C1 segment of cervical spinal cord (tissue), 14 donors: ENCODE results near the gene WFDC11.
"Not testable (repeated sequence)": the region's sequence is repeated elsewhere in the genome, so short reads cannot be mapped to it uniquely, and the experiment has no call there.

Source experiments
- DNase-seq, 14 donors: peaks; one replicate each; lab custom pipeline; 2025; lab: John Stamatoyannopoulos, UW

Gene WFDC11

GRCh38 chr20:45670139-45670538 lies at the start of gene WFDC11:
WFDC11 (minus strand) TSS chr20:45670239; CDS start chr20:45650600, 19,639 bp downstream.
- DNase-seq: no peak

- DNase-seq: not testable (repeated sequence)
These were observed 46.2 kb upstream of the WFDC11 start for GRCh38 chr20:45716141-45716688.

GRCh38 chr20:45704969-45705637 lies 35.1 kb upstream of the WFDC11 start, which contains the start of gene WFDC10B:
WFDC10B (minus strand) TSS chr20:45705019; CDS start chr20:45685992, 19,027 bp downstream.
- no peak for DNase-seq

- DNase-seq: no peak
These were observed 31.8 kb upstream of the WFDC11 start, which contains the start of gene WFDC13 for GRCh38 chr20:45701873-45702272. WFDC13 (plus strand) TSS chr20:45702038; CDS start chr20:45702124, 86 bp downstream.

GRCh38 chr20:45701104-45701503 lies 31.1 kb upstream of the WFDC11 start:
- no peak for DNase-seq

GRCh38 chr20:45695496-45695895 lies 25.5 kb upstream of the WFDC11 start:
- no peak for DNase-seq

- not testable (repeated sequence) for DNase-seq
These were observed 23.3 kb upstream of the WFDC11 start for GRCh38 chr20:45693346-45693745.

GRCh38 chr20:45685896-45686295 lies 15.9 kb upstream of the WFDC11 start:
- no peak for DNase-seq

- no peak for DNase-seq
These were observed 9.6 kb upstream of the WFDC11 start for GRCh38 chr20:45679650-45680049.

- no peak for DNase-seq
These were observed 2.7 kb upstream of the WFDC11 start for GRCh38 chr20:45672765-45673164.

GRCh38 chr20:45657038-45657437 lies 13.0 kb downstream of the WFDC11 start:
- DNase-seq: not testable (repeated sequence)

GRCh38 chr20:45651726-45652125 lies 18.3 kb downstream of the WFDC11 start:
- DNase-seq: not testable (repeated sequence)

GRCh38 chr20:45649312-45649863 lies 20.7 kb downstream of the WFDC11 start:
- DNase-seq: no peak

GRCh38 chr20:45647441-45648050 lies 22.5 kb downstream of the WFDC11 start:
- no peak for DNase-seq

GRCh38 chr20:45646875-45647274 lies 23.2 kb downstream of the WFDC11 start:
- no peak for DNase-seq

- DNase-seq: not testable (repeated sequence)
These were observed 24.2 kb downstream of the WFDC11 start for GRCh38 chr20:45645869-45646268.

- DNase-seq: not testable (repeated sequence)
These were observed 29.0 kb downstream of the WFDC11 start for GRCh38 chr20:45641076-45641475.

- no peak for DNase-seq
These were observed 30.4 kb downstream of the WFDC11 start for GRCh38 chr20:45639687-45640086.

GRCh38 chr20:45636513-45636912 lies 33.5 kb downstream of the WFDC11 start:
- DNase-seq: no peak

- no peak for DNase-seq
These were observed 38.9 kb downstream of the WFDC11 start, which contains the start of gene WFDC9 for GRCh38 chr20:45631184-45631583. WFDC9 (minus strand) TSS chr20:45631284; CDS start chr20:45610181, 21,103 bp downstream.

- no peak for DNase-seq
These were observed 39.7 kb downstream of the WFDC11 start for GRCh38 chr20:45630371-45630770.

GRCh38 chr20:45629496-45630100 lies 40.4 kb downstream of the WFDC11 start, which contains the start of gene WFDC10A:
WFDC10A (plus strand) TSS chr20:45629739; CDS start chr20:45629814, 75 bp downstream.
- DNase-seq: no peak
